Dermis blood vessel endothelial cell (primary cell): Measurements from ENCODE around the gene NUDT4B. TPM values are rescaled to one million over a fixed set of nuclear protein-coding genes. Genes with fewer than 3 reads are reported as not detected.
"Not testable (repeated sequence)": the region's sequence is repeated elsewhere in the genome, so short reads cannot be mapped to it uniquely, and the experiment has no call there.

Source experiments
- DNase-seq: peaks from one replicate; pipeline ENCODE4 v3.0.0; 2010
- total RNA-seq: library from RNA; depleted of rRNA; stranded (reverse); fragments of >200 nt; gene quantifications from 2 replicates; pipeline ENCODE4 v1.2.3, GENCODE V29; 2014

Gene NUDT4B
- total RNA-seq, 1 donor from 2014 or later: 26.9 TPM

DNA sequence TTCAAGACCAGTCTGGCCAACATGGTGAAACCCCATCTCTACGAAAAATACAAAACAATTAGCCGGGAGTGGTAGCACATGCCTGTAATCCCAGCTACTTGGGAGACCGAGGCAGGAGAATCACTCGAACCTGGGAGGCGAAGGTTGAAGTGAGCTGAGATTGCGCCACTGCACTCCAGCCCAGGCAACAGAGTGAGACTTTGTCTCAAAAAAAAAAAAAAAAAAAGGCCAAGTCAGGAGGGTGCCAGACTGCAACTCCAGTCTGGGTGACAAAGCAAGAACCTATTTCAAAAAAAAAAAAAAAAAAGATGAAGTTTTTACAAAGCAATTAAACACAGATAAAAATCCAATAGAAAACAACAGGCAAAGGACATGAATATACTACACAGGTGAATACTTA is 9.9 kb upstream of the NUDT4B start:
- DNase-seq: not testable (repeated sequence)

DNA sequence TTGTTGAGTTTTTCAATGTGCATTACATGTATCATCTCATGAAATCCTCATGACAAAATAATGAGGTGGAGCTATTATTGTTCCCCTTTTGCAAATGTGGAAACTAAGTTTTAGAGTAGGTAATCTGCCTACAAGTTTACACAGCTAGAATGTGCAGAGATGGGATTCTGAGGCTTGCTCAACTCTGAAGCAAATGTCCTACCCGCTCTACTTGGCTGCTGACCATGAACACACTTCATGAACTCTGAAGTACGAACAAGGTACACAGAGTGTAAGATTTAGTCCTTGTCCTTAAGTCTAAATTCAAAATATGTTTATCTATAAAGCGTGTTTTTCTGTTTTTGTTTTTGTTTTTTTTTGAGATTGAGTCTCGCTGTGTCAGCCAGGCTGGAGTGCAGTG is 5.4 kb upstream of the NUDT4B start:
- DNase-seq: not testable (repeated sequence)

DNA sequence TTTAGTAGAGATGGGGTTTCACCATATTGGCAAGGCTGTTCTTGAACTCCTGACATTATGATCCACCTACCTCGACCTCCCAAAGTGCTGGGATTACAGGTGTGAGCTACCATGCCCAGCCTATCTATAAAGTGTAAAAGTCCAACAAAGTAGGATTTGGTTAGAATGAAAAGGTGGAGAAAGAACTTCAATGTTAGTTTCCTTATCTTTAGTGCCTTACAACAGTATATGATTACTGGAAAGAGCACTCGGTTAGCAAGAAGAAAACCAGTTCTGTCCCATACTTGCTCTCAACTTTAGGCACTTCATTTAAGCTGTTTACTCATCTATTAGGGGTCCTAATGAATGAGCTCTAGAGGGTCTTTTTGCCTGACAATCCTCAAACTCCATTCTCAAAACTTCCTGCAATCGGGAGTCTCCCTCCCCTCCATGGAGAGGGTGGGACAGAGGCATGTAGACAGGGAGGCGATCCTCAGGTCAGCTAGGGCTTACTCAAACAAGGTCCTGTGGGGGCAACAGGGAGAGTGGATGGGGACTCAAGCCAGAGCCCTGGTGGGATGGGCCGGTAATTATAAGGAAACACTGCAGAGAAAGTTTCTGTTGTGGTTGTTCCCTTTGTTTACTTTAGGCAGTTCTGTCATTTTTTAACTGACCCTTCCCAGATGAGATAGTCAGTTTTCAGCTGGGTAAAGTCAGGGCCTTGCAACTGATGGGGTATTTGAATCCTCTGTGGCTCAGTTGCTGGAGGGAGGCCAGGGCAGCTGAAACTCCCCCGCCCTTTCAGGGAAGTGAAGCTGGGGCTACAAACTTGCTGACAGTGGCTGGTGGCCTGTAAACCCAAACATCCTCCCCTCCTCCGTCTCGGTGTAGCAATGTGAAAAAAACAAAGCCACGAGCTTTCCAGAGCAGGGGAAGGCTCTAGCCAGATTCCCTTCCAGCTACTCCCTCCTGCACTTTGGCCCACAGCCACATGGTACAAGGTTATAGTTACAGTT is 4.6 kb upstream of the NUDT4B start:
- not testable (repeated sequence) for DNase-seq

DNA sequence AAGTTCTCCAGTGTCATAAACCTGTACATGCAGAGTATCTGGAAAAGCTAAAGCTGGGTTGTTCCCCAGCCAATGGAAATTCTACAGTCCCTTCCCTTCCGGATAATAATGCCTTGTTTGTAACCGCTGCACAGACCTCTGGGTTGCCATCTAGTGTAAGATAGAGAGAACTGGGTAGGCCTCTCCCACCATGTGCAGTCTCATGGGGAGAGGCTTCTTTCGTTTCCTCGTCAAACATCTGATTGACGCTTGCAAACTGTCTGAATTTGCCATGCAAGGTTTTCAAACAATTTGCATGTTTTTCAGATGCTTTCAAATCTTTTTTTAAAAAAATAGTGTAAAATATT is 734 bp downstream of the NUDT4B start:
- DNase-seq: not testable (repeated sequence)

DNA sequence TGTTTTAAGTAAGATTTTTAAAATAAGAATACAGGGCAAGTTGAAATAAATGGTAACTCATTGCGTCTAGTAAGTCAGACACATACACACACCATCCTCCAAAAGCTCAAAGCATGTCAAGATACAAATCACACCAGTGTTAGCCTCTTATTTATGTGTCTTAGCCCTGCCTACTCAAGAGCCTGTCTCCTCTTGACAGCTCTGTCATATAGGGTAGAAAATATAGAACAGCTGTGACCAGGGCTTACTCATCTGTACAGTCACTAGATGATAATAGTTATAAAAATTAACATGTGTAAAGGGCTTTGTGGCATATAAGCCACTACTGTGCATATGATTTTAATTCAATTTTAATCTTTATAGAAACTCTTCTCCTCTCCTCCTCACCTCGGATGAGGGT is 7.7 kb downstream of the NUDT4B start:
- DNase-seq: not testable (repeated sequence)

DNA sequence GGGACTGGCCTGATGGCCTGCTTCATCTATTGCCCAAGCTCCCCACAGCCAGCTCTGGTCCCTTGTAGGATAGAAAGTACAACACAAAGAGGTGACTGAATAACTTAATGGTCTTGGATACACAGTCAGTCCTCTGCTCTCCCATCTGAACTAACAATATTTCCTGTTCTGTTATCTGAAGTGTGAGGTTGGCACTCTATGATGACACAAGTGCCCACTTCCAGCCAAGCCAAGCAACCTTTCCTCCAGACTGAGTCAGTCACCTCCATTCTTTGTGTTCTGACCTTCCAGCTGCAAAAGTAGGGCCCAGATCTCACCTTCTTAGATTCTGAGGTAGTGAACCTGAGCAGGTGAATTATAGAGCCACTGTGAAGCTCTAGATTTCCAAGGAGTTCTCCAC is 8.9 kb downstream of the NUDT4B start:
- not testable (repeated sequence) for DNase-seq

DNA sequence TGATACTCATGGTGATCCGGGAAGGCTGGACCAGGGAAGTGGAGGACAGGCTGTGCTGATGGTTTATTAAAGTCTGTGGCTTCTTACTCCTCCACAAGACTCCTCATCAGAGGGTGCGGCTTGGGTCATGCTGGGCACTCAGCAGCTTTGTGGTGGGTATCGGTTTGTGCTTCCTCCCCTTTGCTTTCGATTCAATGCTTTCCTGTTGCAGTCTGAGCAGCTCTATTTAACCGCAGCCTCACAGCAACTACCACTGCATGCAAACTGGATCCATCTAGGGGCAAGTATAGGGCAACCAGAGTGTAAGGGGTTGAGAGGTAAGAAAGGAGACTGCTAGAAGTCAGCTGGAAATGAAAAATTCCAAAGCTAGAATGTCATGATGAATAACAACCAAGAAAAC is 9.8 kb downstream of the NUDT4B start:
- DNase-seq: not testable (repeated sequence)

DNA sequence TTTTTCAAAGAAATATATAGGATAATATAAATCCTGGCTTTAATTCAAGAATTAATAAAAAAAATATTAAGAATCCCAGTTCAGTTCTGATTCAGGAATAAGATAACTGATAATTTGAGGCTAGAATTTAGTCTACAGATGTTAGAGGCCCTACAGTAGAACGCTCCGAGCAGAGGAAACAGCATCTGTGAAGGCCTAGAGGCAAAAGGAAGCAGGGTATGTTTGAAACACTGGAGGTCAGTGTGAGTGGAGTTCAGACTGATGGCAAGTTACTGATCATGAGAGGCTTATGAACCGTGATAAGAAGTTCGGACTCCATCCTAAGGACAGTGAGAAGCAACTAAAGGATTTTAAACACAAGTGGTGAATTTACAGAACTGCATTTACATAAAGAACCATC is 10.4 kb downstream of the NUDT4B start:
- DNase-seq: not testable (repeated sequence)

DNA sequence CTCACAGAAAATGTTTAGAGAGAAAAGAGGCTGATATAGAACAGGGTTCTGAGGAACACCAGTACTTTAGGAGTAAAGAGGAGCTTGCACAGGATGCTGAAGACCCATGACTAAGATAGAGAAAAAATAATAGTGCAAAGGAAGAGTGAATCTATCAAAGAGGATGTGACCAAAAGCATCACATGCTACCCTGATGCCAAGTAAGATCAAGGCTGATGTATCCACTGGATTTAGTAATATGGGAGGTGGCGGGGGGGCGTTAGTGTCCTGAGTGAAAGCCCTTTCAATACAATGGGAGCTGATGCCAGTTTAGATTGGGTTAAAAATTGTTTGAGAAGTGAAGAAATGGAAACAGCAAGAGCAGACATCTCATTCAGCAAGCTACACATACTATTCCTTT is 11.2 kb downstream of the NUDT4B start:
- DNase-seq: not testable (repeated sequence)

DNA sequence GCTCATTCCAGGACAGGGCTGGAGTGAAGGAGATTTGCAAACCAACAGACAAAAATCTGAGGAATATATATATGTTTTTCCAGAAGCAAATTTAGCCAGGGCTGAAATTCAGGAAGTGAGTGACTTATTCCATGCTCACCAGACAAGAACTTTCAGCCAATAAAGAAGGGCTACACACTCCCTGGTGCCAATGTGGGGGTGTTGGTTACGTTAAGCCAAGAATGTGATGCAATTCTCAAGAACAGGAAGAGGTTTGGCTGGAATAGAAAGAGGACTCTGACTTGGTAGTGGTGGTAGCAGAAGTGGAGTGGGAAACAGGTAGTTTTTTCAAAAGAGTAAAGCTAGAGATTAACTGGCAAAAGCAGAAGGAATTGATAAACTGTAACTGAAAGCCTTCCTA is 11.6 kb downstream of the NUDT4B start:
- not testable (repeated sequence) for DNase-seq

DNA sequence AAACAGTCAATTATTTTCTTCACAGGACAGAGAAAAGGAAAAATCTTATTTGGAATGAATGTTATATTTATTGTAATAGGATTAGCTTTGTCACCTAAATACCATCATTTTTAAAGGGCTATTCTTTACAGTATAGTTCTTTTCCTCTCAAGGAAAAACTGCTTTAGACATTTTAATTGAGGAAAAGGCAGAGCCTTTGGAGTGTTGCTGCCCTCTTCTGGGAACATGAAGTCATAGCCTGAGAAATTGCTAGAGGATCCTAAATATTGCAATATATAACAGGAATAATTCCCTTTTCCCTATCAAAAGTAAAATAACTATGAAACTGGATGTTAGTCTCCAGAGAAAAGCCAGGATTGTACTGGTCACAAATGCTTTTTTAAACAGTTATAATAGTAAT is 12.8 kb downstream of the NUDT4B start:
- not testable (repeated sequence) for DNase-seq

DNA sequence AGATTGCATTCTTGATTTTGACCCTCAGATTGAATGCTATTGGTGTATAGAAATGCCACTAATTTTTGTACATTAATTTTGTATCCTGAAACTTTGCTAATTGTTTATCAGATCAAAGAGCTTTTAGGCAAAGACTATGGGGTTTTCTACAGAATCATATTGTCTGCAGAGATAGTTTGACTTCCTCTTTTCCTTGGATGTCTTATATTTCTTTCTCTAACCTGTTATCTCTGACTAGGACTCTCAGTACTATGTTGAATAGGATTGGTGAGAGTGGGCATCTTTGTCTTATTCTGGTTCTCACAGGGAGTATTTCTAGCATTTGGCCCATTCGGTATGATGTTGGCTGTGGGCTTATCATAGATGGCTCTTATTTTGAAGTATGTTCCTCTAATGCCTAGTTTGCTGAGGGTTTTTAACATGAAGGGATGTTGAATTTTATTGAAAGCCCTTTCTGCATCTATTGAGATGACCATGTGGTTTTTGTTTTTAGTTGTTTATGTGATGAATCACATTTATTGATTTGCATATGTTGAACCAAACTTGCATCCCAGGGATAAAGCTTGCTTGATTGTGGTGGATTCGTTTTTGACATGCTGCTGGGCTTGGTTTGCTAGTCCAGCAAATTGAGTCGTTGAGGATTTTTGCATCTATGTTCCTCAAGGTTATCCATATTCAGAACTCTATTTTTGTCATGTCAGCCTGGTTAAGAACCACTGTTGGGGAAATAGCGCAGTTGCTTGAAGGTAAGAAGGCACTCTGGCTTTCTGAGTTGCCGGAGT is 16.9 kb downstream of the NUDT4B start:
- DNase-seq: not testable (repeated sequence)

DNA sequence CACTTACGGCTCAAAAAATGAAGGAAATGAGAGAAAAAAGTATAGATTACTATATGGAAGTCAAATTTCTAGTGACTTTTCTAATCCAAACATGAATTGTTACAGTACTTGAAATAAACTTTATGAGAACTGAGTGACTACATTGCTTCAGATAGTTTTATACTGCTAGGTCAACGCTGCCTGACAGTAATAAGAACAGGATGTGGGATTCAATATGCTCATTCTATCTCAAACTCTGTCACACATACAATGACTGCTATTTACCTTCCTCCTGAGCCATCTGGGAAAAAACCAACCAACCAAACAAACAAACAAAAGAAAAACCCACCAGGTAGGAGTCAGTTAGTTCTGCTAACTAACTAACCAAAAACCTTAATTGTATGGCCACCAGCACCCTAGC is 20.0 kb downstream of the NUDT4B start:
- not testable (repeated sequence) for DNase-seq

DNA sequence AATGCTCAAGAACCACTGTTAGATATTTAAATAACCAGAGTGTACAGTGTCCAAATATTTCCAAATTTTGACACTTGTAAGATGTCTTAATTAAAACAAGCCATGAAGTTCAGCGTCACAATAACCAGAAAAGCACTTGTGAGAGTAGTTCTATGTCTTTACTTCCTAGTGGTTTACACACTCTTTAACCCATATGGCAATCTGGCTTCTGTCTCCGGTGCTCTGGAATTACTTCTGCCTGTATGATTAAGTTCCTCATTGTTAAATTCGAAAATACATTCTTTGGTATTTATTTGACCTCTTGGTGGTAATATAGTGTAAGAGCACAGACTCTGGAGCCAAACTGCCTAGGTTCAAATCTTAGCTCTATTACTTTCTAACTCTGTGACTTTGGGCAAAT is 20.9 kb downstream of the NUDT4B start:
- not testable (repeated sequence) for DNase-seq

DNA sequence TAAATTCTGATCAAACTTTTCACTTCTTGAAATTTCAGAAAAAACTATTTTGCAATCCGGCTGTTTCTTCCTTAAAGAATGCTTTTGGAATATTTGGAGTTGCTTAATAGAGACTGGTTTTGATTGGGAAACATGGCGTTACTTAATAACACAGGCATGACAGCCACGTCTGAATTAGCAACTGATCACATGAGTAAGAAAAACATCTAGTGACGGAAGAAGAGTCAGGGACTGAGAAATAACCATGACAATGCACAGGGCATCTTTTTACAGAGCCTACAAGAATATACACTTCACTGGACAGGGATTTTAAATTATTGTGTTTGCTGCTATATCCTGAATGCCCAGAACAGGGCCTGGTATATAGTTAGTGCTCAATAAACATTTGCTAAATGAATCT is 25.1 kb downstream of the NUDT4B start:
- not testable (repeated sequence) for DNase-seq

DNA sequence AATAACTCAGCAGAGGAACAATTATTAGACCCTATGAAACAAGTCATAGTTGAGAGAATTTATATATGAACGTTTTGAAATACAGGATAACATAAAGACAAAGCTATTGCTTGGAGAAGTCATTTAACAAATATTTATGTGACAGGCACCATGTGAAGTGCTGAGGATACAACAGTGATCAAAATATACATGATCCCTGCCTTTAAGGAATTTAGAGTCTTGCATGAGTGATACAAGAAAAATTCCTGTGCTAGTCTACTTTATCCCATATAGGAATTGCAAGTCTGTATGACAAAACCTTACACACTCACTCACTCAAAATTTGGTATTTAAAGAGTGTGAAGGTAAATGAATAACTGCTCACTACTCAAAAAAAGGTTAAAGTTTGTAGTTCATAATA is 25.5 kb downstream of the NUDT4B start:
- not testable (repeated sequence) for DNase-seq

DNA sequence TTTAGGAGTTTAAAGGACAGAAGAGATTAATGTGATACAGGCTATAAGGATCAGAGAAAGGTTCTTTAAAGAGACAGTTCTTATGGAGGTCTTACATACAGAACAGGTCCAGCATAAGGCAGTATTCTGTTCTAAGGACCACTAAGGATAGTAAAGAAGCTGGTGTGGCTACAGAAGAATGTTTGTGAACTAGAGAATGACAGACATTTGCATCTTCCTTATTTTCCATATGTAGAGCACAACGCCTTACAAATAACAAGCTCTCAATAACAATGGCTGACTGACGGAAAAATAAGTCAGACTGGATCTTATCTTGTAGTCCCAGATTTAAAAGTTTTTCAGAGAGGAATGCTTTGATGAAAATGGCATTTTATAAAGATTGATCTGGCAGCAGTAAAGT is 26.7 kb downstream of the NUDT4B start:
- DNase-seq: not testable (repeated sequence)

DNA sequence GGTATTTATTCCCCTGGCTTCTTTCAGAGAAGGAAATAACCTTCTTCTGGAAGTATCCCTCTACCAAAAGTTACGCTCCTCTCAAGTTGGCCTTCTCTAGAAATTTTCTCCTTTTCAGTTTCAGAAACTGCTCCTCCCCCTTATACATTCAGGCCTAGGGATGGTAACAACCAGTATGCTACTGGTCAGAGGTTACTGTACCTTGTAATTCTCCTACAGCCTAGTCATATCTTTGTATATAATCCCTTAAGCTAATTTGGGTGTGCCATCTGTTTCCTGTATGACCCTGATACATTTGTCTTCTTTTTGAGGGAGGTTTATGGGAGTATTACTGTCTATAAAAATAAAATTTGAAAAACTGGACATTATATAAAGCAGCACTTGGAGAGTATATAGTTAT is 29.1 kb downstream of the NUDT4B start:
- DNase-seq: not testable (repeated sequence)

DNA sequence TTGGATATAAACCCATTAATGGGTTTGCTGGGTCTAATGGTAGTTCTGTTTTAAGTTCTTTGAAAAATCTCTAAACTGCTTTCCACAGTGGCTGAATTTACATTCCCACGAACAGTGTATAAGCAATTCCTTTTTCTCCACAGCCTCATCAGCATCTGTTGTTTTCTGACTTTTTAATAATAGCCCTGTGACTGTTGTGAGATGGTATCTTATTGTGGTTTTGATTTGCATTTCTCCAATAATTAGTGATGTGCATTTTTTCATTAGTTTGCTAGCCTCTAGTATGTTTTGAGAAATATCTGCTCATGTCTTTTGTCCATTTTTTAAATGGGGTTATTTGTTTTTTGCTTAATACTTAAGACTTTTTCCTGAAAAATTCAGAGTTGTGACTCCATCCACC is 31.8 kb downstream of the NUDT4B start:
- DNase-seq: not testable (repeated sequence)

DNA sequence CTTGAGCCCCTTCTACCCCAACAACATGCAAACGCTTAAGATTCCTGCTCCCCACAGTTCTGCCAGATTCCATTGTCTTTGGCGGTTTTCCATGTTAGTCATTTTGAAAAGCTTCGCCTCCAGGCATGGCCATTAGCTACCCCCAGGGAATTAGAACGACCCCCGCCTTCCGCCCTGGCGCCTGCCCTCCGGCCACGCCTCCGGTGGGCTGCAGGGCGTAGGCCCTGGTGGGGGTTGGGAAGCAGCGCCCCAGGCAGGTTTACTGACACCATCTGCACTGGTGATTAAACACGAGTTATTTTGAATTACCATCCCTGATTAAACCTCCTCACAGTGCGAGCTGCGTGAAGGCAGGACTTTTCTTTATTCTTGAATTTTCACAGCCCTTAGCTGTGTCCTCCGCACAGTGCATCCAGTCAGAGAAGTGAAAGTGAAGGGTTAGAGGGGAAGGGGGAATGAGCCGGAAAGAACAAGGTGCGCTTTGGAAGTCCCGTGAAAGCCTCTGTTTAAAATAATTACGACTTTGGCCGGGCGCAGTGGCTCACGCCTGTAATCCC is 43.0 kb downstream of the NUDT4B start:
- not testable (repeated sequence) for DNase-seq

DNA sequence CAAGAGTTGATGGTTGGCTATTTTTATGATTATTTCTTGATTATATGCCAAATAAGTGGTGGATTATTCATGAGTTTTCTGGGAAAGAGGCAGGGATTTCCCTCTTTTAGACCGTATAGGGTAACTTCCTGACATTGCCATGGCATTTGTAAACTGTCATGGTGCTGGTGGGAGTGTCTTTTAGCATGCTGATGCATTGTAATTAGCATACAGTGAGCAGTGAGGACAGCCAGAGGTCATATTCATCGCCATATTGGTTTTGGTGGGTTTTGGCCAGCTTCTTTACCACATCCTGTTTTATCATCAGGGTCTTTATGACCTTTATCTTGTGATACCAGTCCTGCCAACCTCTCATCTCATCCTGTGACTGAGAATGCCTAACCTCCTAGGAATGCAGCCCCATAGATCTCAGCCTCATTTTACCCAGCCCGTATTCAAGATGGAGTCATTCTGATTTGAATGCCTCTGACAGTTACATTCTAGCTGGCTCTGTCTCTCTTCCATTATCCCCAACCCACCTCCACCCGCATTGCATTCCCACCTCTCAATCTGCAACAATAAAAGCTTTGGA is 45.3 kb downstream of the NUDT4B start:
- DNase-seq: not testable (repeated sequence)
